T1000 (cell line): ENCODE measurements around the gene S100A12.

Experiments
- DNase-seq: peaks from one replicate; lab custom pipeline; 2025; ENCODE audit warnings: mixed read lengths; lab: John Stamatoyannopoulos, UW

S100A12 gene

DNA sequence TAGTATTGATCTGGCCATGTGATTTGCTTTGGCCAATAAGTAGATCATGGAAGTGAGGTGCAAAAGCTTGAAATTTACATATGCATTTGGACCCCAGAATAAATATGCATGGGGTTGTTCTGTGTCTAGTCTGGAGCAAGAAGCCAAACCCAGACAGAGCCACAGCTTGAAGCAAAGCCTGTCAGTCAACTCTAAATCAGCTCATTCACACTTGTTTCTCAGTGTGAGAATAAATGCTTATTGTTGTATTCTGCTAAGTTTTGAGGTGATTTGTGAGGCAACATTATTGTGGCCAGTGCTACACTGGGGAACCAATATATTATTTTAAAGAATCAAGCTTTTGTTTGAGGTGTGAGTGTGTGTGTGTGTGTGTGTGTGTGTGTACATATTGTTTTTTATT is 50.5 kb downstream of the S100A12 start:
- no peak for DNase-seq
